ENCODE measurements around the gene EIF5A2. TPM values are rescaled to one million over a fixed set of nuclear protein-coding genes. Genes with fewer than 3 reads are reported as not detected.

EIF5A2 gene
- total RNA-seq, 1 donor from 2014 or later: 10.0 TPM

DNA sequence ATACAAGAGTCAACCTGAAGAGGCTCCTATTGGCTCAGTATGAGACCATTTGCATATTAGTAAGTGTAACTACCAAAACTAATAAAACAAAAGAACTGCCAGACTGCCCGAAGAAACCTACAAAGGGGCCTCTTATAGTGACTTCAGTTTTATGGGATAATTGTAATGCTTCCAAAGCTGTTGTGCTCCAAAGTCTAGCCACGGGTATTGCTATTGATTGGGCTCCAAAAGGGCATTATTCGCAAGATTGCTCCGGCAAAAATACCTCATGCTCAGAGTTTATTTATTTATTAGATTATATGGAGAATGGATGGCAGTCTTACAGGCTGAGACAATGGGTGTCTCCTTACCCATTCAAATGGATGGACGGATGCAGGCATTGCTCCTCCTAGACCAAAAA is 49.8 kb downstream of the EIF5A2 start:
- Mint-ChIP-seq H3K27ac (no peak overlapping the region), H3K9me3 (no peaks in the 10 kb centered on the region), H3K4me1 (ENCODE audit: unreplicated experiment) (no peaks in the 10 kb centered on the region), H3K36me3 (no peaks in the 10 kb centered on the region), H3K27me3 (no peaks in the 10 kb centered on the region), H3K4me3 (no peak overlapping the region)
- DNase-seq (ENCODE audit: extremely low spot score, unreplicated experiment): no peak
- TF ChIP-seq, protein P1, sequence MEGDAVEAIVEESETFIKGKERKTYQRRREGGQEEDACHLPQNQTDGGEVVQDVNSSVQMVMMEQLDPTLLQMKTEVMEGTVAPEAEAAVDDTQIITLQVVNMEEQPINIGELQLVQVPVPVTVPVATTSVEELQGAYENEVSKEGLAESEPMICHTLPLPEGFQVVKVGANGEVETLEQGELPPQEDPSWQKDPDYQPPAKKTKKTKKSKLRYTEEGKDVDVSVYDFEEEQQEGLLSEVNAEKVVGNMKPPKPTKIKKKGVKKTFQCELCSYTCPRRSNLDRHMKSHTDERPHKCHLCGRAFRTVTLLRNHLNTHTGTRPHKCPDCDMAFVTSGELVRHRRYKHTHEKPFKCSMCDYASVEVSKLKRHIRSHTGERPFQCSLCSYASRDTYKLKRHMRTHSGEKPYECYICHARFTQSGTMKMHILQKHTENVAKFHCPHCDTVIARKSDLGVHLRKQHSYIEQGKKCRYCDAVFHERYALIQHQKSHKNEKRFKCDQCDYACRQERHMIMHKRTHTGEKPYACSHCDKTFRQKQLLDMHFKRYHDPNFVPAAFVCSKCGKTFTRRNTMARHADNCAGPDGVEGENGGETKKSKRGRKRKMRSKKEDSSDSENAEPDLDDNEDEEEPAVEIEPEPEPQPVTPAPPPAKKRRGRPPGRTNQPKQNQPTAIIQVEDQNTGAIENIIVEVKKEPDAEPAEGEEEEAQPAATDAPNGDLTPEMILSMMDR (conservative IDR thresholded peaks at IDR 0.05): no peak

DNA sequence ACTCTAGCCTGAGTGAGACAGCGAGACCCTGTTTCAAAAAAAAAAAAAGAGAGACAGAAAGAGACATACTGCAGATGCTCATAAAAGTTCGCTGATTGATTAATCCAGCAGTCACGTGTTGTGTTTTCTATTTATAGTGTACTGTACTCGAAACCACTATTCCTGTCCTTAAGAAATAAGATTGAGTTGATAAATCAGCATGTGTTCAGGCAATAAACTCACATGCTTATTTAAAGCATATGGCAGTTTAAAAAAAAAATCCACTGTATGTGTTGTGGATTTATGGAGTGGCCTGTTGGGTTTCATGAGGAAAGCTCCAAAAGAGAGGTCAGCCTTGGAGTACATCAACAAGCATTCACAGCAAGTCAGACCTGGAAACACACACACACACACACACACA is 56.1 kb downstream of the EIF5A2 start:
- Mint-ChIP-seq H3K4me3 (no peak overlapping the region), H3K36me3 (no peaks in the 10 kb centered on the region), H3K9me3 (no peaks in the 10 kb centered on the region), H3K27me3 (peaks cover 4% of the 10 kb centered on the region), H3K4me1 (ENCODE audit: unreplicated experiment) (no peaks in the 10 kb centered on the region), H3K27ac (no peak overlapping the region)
- DNase-seq (ENCODE audit: extremely low spot score, unreplicated experiment): no peak
- TF ChIP-seq, protein P1 (conservative IDR thresholded peaks at IDR 0.05): no peak

DNA sequence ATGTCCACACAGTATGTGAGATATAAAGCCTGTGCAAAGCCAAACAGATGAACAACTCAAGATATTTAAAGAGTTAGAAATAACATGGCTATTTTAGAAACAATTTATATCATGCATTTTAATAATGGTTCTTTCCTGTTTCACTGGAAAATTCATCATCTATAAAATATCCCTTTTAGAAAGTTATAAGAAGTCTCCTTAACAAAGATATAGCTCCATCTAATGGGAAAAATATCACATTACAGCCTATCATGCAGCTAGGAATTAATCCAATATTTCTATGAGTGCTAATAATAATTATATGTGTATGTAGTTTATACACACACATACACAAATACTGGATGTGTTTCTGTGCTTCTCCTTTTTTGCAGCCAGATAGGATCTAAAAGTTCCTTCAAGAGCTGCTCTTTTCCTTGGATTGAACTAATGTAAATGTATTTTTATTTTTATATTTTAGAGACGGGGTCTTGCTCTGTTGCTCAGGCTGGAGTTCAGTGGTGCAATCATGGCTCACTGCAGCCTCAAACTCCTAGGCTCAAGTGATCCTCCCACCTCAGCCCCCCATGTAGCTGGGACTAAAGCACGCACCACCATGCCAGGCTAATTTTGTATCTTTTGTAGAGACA is 60.0 kb downstream of the EIF5A2 start:
- Mint-ChIP-seq H3K4me1 (ENCODE audit: unreplicated experiment) (no peaks in the 10 kb centered on the region), H3K27me3 (peaks cover 4% of the 10 kb centered on the region), H3K27ac (no peak overlapping the region), H3K4me3 (no peak overlapping the region), H3K36me3 (no peaks in the 10 kb centered on the region), H3K9me3 (no peaks in the 10 kb centered on the region)
- no peak for DNase-seq (ENCODE audit: extremely low spot score, unreplicated experiment)
- TF ChIP-seq, protein P1 (conservative IDR thresholded peaks at IDR 0.05): peak; percentile 64

DNA sequence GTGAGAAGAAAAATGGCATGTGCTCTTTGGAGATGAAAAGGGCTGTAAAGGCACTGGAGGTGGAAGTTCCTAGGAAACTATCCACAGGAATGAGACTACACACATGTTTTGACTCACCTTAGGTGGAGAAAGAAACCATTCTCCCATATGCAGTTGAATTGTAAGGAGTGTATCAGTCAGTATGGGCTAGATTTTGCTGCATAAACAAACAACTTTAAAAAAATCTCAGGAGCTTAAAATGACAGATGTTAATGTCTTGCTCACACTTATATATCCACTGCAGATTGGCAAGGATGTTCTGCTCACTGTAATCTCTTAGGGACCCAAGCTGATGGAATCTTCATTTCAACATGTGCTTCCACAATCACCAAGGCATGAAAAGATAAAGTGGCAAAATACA is 64.1 kb downstream of the EIF5A2 start:
- Mint-ChIP-seq H3K36me3 (no peaks in the 10 kb centered on the region), H3K4me1 (ENCODE audit: unreplicated experiment) (peaks cover 11% of the 10 kb centered on the region), H3K9me3 (no peaks in the 10 kb centered on the region), H3K4me3 (no peak overlapping the region), H3K27ac (no peak overlapping the region), H3K27me3 (peaks cover 3% of the 10 kb centered on the region)
- DNase-seq (ENCODE audit: extremely low spot score, unreplicated experiment): no peak
- TF ChIP-seq, protein P1 (conservative IDR thresholded peaks at IDR 0.05): no peak

DNA sequence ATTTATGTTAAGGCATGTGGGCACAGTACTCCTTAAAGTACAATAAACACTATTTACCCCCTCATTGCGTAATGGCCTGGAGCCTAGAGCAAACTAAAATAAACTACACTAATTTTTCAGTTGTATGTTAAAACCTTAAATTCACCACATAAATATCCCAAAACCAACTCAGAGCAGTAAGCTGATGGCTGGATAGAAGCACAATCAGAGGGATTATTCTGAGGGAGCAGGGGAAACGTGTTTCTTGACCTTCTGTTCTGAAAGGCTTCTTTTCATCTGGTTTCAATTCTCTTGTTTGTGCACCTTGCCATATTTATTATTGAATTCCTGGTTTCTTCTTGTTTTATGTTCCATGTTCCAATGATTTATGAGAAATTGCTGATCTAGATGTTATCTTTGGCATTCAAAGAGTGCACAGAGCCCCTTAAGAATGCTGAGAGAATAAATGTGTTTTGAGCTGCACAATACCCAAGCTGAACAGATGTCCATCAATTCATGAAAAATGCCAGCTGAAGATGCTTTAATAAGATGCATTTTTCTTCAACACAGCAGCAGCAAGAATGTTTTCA is 68.1 kb downstream of the EIF5A2 start:
- peaks cover 13% of the 10 kb centered on the region for H3K4me1 Mint-ChIP-seq (ENCODE audit: unreplicated experiment)
- TF ChIP-seq, protein P1 (conservative IDR thresholded peaks at IDR 0.05): no peak
- H3K4me3 Mint-ChIP-seq: no peak overlapping the region
- no peaks in the 10 kb centered on the region for H3K9me3 Mint-ChIP-seq
- H3K27ac Mint-ChIP-seq: peak overlapping the region; percentile 36
- H3K27me3 Mint-ChIP-seq: peaks cover 3% of the 10 kb centered on the region
- no peak for DNase-seq (ENCODE audit: extremely low spot score, unreplicated experiment)
- no peaks in the 10 kb centered on the region for H3K36me3 Mint-ChIP-seq
